Astrocyte of the cerebellum (primary cell): ENCODE results near the gene RGS19.

ENCODE experiments used
- DNase-seq: peaks from one replicate; pipeline ENCODE4 v3.0.0-alpha.2; 2011; ENCODE audit warnings: low read depth
- H3K4me3 ChIP-seq: 2 replicates; pipeline ENCODE4 v1.5.1; 2011; ENCODE audit warnings: mild to moderate bottlenecking, low read depth, low read length, moderate library complexity
- CTCF ChIP-seq: IDR thresholded peaks from 2 replicates; pipeline ENCODE4 v1.5.1; 2012; ENCODE audit warnings: low read length, low read depth, moderate library complexity, mild to moderate bottlenecking; ENCODE audit errors: missing control alignments
- in situ Hi-C: cut with HindIII; loops from 2 replicates; pipeline ENCODE4 v1.10.0; 2017; ENCODE audit warnings: low sequenced_read_pairs

RGS19 gene

DNA sequence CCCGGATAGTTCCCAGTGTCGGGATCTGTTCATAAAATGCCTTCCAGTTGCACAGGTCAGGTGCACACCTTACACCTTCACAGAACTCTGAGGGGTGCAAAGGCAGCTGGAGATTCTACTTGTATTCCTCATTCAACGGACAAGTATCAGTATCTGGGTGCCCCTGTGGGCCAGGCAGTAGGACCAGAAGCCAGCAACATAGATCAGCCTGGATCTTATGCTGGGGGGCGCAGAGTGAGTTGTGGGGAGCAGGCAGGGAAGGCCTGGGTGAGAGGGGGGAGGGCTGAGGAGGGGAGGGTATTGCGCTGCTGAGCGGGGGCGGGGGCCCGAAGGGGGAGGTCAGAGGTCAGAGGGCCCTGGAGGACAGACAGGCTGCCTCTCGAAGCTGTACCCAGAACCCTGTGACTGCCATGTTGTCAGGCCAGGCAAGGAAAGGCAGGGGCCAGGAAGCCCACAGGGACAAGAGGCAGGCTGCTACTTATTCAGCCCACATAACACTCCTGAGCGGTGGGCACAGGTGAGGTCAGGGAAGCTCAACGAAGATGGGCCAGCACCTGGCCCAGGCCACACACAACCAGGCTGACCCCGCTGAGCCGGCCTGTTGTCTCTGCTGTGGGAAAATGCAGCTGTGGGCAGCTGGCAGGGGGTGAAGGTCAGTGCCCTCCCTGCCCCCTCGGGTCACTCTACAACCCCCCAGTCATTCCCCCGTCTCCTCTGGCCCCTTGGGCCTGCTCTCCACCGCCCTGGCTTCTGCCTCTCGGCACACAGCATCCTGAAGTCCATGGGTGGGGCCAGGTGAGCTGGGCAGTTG, 1.7 kb upstream of the RGS19 start:
- H3K4me3 ChIP-seq = peak overlapping the region; percentile 60

DNA sequence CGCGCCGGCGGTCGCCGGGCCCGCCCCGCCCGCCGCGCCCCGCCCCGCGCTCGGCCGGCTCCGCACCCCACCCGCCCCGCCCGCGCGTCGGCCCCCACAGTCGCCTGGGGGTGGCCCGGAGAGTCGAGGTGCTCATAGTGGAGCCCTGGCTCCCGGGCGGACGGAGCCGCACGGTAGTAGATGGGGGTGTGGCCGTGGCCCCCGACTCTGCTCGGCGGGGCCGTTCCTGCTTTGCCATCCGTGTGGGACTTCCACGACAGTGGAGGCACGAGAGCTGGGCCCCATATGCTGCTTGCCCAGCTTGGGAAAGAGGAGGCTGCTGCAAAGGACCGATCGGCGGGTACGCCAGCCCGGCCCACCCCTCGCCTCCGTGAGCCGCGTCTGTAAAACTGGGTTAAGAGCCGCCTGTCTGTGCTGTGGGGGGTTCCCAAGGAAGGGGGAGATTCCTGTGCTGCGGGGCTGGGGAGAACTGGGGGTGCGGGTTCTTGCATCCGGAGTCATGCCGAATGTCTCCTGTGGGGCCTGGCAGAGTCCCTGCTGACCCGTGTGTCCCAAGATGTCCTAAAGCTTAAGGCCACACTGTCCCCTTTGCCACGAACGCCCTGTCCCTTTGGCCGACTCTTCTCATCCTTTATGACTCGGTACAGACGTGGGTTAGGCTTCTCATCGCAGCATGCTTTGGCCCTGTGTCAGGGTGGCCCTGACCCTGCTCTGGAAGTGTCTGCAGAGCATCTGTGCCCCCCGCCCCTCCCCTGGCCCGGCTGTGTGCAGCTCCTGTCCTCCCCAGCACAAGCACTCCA, 895 bp upstream of the RGS19 start, which contains the start of gene OPRL1:
Gene OPRL1, plus strand, starts transcription at position 70 of the 800 bp plus-strand sequence. CDS start 12,639 bp downstream, outside the sequence.
- no peak for DNase-seq
- in situ Hi-C loops = no loop called here

More for the DNA sequence above, 1.7 kb upstream of the RGS19 start:
- no peak for DNase-seq
- in situ Hi-C loops = no loop called here
- no peak for TF ChIP-seq CTCF

GRCh38 chr20:64078934-64079272, 415 bp downstream of the RGS19 start:
- TF ChIP-seq CTCF = no peak
- DNase-seq = no peak
- peak overlapping the region; percentile 60 for H3K4me3 ChIP-seq
- in situ Hi-C loops = no loop called here

More for the DNA sequence above, 895 bp upstream of the RGS19 start, which contains the start of gene OPRL1:
- TF ChIP-seq CTCF = no peak
- H3K4me3 ChIP-seq = peak within 1 kb of the TSS; percentile 60

DNA sequence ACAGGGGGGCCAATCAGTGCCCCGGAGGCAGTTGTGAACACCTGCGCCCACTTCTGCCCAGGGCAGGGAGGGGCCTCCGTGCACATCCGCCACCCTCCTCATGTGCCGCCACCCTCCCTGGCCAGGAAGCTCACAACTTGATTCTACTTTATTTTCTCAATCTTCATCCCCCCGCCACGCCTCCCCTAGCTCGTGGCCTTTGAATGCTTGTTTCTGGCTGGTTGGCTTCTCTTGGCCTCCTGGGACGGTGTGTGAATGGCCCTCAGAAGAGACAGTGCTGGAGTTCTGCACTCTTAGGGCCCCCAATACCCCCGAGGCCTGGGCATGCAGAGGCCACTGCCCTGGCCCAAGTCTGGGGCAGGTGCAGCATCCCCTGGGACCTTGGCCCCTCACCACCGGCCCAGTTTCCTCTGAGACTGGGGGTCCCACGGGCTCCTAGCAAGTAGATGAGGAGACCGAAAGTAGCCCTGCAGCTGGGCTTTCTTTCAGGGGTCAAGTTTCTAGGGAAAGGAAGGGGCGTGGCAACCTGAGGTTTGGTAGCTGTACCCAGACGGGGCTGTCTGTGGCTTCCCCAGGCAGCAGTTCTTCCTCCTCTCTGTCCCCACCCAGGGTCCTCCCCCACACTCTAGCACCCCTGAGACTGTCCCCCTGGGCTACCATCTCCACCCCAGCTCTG, 1.3 kb downstream of the RGS19 start:
- in situ Hi-C loops = no loop called here
- peak overlapping the region; percentile 60 for H3K4me3 ChIP-seq
- DNase-seq = no peak
- TF ChIP-seq CTCF = no peak

DNA sequence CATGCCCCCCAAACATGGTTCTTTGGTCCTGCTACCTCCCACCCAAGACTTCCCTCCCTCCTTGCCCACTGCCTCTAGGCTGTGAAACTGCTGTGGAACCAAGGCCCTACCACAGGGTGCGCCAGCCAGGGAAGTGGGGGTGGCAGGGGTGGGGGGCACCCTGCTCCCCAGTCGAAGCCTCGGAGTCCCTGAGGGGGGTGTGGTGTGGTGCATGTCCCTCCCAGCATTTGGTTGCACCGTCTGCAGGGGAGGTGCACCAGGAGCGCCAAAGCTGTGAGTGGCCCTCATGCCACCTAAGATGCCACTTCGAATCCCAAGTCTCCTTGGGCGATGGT, 1.8 kb downstream of the RGS19 start:
- TF ChIP-seq CTCF = no peak
- no peak overlapping the region for H3K4me3 ChIP-seq
- no peak for DNase-seq
- in situ Hi-C loops = no loop called here

DNA sequence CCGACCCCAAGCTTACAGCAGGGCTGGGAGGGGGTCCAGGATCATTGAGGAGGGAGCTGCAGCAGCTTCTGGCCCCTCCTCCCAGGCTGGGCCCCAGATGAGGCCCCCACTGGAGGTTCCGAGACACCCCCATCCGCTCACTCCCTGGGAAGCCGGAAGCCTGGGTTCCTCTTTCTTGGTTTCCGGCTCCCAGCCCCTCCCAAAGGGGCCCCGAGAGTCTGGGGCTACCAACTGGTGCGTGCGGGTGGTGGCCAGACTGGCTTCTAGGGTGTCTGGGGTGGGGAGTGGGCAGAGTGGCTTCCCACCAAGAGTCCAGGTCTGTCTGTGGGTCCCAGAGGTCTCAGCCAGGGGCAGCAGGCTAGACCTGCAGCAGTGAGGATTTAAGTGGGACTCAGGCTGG, 2.2 kb downstream of the RGS19 start:
- H3K4me3 ChIP-seq = no peak overlapping the region
- DNase-seq = no peak

More for the DNA sequence above, 2.2 kb downstream of the RGS19 start:
- in situ Hi-C loops = no loop called here
- TF ChIP-seq CTCF = no peak
